HG02759 (cell line): ENCODE measurements around the gene GCDH.
"Not testable (repeated sequence)": the region's sequence is repeated elsewhere in the genome, so short reads cannot be mapped to it uniquely, and the experiment has no call there.

Experiments
- ATAC-seq: cut with Tn5 transposase; IDR thresholded peaks from one replicate; pipeline ENCODE4 v1.9.1; 2021; ENCODE audit warnings: mild to moderate bottlenecking, moderate library complexity; ENCODE audit not compliant: unreplicated experiment

Gene GCDH

DNA sequence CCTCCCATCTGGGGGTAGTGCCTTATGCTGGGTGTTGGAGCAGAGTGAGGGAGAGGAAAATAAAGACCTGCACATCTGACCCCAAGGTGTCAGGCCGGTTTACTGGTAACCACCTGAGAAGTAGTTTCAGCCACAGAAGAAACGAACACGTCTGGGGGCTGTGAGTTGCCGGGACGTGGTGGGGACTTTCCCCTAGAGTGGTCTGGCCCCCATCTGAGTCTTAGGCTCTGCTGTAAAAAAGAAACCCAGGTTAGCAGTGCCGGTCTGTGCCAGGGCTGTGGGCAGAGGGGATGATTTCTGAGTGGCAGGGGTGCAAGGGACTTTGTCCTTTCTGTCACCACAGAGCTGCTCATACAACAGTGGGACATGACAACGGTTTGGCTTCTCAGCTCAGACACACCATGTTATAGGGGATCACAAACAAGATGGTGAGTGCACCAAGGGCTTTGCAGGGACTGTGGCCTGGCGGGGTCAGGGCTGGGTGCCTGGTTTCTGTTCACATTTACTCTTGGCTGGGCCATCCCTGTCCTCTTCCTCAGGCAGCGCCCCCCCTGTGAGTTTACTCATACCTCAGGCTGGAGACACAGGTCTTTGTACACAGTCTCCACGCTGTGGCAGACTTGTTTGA is 9.0 kb downstream of the GCDH start:
- peak; percentile 75 for ATAC-seq

DNA sequence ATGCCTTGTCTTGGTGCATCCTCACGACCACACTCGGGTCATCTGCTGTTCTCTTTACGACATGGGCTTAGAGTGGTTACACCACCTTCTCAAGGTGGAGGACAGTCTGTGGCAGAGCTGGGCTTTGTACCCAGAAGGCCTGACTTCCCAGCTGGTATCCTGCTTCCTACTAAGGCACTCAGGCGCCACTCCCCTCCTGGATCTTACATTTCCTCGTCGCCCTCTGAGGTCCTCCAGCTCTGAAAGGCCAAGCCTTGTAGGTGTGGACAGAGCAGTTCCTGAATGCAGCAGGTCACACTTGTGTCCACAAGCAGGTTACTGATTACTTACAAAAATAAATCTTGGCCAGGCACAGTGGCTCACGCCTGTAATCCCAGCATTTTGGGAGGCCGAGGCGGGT is 16.2 kb downstream of the GCDH start:
- ATAC-seq: no peak

DNA sequence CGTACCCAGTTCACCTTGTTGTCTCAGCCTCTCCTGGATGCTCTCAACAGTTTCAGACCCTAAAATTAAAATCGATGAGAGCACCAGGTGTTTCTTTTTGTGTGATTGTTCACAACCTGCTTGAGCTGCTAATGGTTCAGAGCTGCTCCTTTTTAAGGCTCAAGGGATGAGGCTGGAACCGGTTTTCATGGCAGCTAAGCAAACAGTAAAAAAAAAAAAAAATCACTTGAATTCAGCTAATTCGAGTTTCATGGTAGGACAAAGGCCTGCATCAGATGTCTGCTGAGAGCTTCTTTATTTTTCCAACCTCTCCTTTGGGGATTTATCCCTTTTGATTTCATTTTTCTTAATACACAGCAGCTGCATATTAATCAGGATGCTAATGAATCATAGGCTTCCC is 21.6 kb downstream of the GCDH start:
- ATAC-seq: no peak

DNA sequence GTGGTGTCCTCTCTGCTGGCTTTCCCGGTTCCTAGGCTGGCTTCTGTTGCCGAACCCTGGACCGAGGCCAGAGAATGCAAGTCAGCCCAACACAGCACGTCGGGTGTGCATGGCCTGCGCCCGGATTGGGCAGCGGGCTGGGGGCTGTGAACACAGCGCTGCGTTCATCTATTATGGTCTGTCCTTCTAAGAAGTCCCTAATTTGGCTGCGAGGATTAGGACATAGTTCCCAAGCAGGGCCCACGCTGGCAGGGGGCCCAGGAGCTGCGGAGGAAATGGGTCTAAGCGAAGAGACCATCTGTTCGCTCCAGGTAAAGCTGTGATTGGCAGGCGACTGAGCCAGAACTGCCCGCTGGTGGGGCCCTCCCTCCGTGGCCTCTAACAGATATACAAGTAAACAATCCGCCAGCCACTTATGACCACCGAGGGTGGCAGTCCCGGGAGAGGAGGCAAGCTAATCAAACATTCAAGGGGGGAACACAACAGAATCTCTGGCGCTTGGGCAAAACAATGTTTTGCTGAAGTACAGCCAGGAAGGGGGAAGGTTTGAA is 22.1 kb downstream of the GCDH start:
- ATAC-seq: no peak

DNA sequence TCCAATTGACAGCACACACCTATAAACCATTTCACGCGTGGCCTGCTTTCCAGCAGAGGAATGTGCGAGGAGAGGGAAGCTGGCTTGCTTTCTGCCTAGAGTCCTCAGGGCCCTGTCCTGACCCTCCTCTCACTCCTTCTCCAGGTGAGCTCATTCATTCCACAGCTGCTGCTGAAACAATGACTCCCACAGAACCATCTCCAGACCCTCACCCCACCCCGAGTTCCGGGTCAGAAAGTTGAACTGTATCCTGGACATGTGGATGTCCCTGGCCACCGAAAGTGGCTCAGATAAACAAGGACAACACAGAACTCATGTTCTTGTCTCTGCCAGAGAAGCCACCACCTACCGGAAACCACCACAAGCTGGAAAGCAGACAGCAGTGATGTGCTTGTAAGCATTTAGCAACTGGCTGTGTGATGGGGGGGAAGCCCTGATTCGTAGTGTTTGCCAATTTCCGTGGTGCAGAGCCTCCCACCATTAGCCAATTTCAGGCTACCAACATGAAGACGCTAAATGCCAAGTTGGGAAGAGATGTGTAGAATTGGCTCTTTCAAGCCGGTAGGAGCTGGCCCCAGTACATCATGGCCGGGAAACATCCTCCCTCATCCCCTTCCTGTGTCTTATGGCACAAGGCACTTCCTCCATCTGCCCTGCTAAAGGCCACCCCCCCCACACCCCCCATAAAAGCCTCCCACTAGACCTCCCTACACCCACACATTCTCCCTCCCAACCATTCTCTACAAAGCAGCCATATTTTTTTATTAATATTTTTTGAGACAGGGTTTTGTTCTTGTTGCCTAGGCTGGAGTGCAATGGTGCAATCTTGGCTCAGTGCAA is 23.1 kb downstream of the GCDH start:
- no peak for ATAC-seq

DNA sequence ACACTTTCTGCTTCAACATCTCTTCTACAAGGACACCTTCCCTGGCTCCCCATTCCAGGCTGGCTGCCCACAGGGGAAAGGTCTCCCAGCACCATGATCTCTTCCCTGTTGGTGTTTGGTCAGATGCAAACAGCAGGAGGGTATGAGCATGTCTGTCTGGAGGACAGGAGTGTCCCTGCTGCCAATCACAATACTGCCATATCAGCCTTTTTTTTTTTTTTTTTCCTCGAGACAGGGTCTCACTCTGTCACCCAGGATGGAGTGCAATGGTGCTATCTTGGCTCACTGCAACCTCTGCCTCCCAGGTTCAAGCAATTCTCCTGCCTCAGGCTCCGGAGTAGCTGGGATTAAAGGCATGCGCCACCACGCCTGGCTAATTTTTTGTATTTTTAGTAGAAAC is 24.9 kb downstream of the GCDH start:
- ATAC-seq: not testable (repeated sequence)

DNA sequence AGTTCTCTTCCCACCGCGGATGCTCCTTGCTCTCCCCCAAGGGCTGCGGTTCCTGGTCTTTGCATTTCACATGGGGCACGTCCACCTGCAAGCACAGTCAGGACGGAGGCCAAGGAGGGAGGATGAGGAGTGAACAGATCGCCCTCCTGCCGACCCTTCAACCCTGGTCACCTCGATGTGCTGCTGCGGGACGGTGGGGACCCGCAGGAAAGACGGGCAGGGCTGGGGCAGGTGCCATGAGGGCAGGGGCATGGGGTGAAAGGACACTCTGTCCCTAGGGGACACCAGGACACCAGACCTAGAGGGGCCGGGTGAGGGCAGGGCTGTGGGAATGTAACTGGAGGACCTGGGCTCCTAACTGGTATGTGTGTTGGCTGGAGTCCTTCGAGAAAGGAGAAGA is 27.3 kb downstream of the GCDH start:
- ATAC-seq: no peak

DNA sequence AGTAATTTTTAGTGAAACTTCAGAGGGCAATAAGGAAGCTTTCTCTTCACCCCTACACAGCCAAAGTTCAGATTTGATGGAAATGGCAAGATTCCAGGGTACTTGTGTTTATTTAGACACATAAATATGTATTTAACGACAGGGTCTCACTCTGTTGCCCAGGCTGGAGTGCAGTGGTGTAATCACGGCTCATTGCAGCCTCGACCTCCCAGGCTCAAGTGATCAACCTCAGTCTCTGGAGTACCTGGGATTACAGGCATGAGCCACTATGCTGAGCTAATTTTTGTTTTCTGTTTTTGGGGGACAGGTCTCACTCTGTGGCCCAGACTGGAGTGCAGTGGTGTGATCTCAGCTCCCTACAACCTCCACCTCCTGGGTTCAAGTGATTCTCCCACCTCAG is 30.1 kb downstream of the GCDH start:
- ATAC-seq: no peak

DNA sequence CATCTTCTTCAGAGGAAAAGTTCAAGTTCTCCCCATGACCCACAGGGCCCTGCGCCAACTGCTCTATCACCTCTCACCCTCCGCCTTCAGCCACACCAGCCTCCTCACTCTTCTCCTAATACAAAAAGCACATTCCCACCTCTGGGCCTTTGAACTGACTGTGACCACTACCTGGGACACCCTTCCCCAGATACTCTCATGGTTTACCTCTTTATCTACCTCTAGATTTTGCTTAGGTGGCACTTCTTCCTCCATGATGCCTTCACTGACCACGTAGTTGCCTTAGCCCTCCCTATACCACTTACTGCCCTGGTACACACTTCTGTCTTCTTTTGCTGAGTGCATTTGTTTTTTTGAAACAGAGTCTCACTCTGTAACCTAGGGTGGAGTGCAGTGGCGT is 32.0 kb downstream of the GCDH start:
- no peak for ATAC-seq

DNA sequence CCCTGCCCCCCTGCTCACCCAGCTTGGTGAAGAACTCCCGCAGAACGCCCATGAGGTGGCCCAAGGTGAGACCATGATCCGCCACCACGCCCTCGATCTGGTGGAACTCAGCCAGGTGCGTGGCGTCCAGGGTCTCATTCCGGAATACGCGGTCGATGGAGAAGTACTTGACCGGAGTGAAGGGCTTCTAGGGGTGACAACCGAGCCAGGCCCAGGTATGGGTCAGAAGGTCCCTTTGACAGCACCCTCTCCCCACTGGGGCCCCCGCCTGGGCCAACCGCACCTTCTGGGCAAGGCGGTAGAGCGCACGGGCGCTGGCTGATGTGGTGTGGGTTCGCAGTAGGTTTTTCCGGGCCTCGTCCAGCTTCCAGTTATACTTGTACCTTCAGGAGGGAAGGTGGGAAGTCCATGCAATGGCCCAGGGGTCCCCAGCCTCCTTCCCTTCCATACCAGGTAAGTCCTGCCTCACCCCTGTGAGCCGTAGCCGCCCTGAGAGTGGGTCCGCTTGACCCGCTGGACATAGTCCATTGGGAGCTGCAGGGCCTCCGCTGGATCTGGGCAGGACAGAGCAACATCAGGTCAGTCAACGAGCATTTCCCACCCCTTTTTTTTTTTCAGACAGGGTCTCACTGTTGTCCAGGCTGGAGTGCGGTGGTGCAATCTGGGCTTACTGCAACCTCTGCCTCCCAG is 33.8 kb downstream of the GCDH start:
- ATAC-seq: no peak

DNA sequence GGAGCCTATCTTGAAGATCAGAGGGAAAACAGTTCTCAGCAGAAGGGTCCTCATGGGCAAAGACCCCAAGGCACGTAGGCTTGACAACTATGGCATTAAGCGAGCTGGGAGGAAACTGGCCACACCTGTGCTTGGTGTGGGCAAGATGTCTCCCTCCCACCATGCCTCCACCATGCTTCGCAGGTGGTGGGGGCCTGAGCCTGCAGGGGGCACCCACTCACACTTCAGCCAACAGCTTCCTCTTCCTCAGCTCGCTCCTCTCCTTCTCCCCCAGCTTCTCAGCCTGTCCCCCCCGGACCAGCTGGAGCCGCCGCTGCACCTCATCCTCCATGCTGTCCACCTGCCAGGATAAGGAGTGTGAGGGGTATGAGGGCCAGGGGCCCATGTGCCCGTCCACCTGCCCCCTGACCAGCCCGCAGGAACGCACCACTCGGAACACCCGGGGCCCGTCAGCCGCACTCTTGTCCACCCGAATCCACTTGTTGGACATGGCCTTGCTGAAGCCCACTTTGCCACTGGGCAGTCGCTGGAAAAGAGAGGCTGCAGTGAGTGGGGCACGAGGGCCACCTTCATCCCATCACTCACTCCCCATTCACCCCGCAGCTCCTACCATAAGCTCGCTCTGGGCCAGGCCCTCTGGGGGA is 39.2 kb downstream of the GCDH start:
- ATAC-seq: no peak

DNA sequence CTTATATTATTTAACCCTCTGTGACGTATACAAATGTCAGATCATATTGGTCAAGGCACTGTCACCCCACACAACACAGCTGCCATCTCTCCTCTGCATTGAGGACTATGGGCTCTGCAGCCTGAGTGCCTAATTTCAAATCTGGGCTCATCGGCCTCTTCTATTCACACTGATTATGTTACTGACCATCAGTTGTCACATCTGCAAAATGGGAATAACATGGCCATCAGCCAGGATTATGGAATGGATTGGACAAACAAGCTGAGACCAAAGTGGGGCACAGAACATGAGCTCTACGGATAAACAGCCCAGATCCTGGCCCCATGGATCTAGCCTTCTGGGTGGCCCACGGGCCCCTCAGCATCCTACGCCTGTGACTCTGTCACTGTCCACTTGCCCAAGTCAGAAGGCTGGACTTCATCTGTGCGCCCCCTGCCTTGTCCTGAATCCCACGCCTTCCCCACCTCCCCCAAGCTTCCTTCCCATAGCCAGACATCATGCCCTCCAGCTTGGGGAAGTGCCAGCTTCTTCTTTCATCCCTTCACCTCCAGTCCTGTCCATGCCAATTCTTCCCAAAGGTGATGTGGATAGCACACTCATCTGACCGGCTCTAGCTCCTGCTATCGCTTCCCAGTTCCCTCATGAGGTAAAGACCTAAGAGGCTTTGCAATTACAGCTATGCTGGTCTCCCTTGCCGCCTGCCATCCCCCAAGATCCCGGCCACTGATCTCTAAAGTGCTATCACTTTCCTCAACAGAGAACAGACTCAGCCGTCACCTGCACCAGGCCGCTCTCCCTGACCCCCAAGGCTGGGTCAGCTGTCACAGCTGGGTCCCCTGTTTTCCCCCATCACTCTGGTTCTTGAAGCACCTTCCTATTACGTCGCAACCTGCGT is 41.7 kb downstream of the GCDH start:
- ATAC-seq: peak; percentile 7

DNA sequence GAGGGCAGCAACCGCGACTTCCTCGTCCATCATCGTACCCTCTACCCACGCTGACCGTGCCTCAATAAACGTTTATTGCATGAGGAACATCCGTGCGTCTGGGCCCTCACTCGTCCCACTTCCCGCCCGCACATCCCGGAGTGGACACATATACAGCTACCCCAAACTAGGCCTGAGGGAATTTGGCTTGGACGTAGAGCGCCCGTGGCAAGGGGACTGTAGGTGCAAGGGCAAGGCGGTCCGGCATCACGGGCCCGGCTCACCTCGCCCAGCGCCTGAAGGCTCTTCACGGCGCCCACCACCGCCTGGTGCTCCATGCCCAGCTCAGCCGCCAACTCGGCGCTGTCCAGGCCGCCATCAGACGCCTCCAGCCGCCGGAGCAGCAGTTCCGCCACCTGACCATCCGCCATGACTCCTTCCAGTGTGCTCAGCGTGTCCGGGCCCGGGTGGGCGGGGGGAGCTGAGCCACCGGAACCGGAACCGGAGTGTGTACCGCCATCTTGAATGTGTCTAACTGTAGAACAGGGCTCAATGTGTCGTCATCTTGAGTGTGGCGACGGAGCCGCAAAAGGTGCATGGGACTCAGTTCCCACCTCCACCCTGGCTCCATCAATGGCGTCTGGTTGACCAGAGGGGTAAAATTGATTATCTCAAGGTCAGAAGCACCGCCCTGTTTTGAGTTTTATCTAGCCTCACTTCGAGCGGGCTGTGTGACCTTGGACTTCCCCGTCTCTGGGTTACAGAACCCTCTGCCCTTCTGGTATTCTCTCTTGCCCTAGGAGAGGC is 42.5 kb downstream of the GCDH start, which contains the start of gene FARSA:
TSS of gene FARSA (minus strand) at position 425 of the 786 bp plus-strand sequence. CDS start at position 410, 15 bp downstream.
- ATAC-seq: peak; percentile 48

DNA sequence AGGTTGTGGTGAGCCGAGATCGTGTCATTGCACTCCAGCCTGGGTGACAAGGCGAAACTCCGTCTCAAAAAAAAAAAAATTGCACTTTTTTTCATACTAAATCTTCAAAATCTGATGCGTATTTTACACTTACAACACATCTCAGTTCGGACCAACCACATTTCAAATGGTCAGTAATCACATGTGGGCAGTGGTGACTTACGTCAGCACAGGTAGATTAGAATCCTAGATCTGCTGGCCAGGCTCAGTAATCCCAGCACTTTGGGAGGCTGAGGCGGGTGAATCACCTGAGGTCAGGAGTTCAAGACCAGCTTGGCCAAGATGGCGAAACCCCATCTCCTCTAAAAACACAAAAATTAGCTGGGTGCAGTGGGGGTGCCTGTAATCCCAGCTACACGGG is 44.1 kb downstream of the GCDH start:
- no peak for ATAC-seq

DNA sequence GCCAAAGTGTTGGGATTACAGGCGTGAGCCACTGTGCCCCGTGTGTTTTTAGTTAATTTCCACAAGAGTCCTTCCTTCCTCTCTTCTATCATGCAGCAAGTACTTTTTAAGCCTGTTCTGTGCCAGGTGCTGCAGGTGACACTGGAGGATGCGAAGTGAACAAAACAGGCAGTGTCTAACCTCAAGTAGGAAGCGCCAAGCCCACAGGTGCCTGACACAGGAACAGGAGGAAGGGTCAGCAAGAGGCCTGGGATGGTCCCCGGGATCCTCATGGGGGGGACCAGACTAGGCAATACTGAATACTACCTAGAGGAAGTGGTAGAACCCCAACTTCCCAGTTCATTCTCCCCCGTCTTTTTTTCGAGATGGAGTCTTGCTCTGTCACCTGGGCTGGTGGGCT is 45.6 kb downstream of the GCDH start:
- ATAC-seq: no peak

DNA sequence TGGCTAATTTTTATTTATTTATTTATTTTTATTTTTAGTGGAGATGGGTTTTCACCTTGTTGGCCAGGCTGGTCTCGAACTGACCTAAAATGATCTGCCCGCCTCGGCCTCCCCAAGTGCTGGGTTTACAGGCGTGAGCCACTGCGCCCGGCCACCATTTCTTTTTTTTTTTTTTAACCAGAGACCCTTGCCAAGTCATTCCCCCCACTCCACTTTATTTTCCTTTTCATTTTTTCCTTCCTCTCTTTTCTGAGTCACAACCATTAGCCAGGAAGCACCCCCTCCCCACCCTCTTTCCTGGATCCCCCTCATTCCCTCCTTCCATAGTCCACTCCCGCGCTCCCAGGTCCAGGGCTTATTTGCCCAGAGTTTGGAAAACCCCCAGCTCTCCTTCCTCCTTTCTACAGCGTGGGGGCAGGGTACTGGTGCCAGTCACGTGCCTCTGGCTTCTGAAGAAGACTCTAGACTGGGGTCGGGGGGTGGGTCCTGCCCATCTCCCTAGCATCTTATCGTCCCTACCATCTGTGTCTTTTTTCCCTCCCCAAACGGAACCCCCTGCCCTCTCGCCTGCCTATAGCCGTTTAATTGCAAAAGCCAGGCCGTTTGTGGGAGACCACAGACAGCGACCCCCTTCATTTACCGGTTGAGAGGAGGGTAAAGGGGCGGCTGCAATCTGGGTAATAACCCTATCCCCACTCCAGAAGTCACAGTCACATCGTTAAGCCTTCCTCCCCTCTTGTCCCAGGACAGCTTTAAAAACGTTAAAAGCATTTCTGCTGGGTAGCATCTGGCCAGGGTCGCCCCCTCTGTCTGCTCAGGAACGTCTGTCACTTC is 46.4 kb downstream of the GCDH start:
- ATAC-seq: no peak

DNA sequence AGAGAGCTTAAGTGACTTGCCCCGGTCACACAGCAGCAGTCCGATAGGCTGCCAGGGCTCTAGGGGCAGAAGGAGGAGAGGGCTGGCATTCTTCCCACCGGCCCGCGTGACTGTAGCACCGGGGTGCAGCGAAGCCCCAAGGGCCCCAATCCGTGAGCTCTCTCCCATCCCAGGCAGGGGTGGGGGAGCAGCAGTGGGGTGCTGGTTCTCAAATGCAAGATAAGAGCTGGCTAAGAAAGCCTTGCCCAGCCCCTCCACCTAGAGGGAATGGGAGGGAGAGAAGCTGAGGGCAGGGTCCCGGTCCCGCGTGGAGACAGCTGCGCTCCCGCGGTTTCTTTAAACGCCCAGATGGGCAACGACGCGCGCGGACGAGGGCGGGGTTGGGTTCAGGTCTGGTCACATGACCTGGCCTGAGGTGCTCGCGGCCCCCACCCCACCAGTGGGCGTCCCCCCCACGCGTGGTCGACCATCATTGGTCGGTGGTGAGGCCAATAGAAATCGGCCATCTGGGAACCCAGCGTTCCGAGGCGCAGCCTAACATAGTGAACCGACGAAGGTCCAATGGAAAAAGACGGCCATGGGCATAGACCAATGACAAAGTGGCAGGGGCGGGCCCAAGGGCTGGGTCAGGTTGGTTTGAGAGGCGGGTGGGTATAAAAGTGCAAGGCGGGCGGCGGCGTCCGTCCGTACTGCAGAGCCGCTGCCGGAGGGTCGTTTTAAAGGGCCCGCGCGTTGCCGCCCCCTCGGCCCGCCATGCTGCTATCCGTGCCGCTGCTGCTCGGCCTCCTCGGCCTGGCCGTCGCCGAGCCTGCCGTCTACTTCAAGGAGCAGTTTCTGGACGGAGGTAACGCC is 47.2 kb downstream of the GCDH start, which contains the start of gene CALR:
TSS of gene CALR (plus strand) at position 683 of the 852 bp plus-strand sequence. CDS start at position 754, 71 bp downstream.
- peak; percentile 84 for ATAC-seq
